Fibroblast of lung (primary cell): ENCODE results near the gene GRID1.

ENCODE experiments used
- CTCF ChIP-seq, 2 donors: IDR thresholded peaks in 1 of 2; conservative IDR thresholded peaks in 1 of 2; 1 replicate in 1 of 2; 2 replicates in 1 of 2; pipeline ENCODE4 v1.5.1; 2011 to 2012; ENCODE audit warnings: low read length in 2 of 2, control low read depth in 1 of 2, inconsistent platforms in 1 of 2, low read depth in 1 of 2, mild to moderate bottlenecking in 1 of 2
- EZH2 ChIP-seq: IDR thresholded peaks from 2 replicates; pipeline ENCODE4 v1.5.1; 2012; ENCODE audit warnings: low read length, control low read depth, mild to moderate bottlenecking; ENCODE audit errors: missing control alignments

GRCh38 chr10:85761906-85762445 lies 604.6 kb downstream of the GRID1 start:
- TF ChIP-seq CTCF (conservative IDR thresholded peaks at IDR 0.05 in 1 of 2, IDR thresholded peaks at IDR 0.05 in 1 of 2; ENCODE audit: low read depth in 1 of 2, low read length in 2 of 2): no peak
- no peak for TF ChIP-seq EZH2
